Measurements from ENCODE around the gene EXOC4. TPM values are rescaled to one million over a fixed set of nuclear protein-coding genes. Genes with fewer than 3 reads are reported as not detected.

Gene EXOC4
- total RNA-seq, 1 experiment from 2014 or later = 77.0 TPM

DNA sequence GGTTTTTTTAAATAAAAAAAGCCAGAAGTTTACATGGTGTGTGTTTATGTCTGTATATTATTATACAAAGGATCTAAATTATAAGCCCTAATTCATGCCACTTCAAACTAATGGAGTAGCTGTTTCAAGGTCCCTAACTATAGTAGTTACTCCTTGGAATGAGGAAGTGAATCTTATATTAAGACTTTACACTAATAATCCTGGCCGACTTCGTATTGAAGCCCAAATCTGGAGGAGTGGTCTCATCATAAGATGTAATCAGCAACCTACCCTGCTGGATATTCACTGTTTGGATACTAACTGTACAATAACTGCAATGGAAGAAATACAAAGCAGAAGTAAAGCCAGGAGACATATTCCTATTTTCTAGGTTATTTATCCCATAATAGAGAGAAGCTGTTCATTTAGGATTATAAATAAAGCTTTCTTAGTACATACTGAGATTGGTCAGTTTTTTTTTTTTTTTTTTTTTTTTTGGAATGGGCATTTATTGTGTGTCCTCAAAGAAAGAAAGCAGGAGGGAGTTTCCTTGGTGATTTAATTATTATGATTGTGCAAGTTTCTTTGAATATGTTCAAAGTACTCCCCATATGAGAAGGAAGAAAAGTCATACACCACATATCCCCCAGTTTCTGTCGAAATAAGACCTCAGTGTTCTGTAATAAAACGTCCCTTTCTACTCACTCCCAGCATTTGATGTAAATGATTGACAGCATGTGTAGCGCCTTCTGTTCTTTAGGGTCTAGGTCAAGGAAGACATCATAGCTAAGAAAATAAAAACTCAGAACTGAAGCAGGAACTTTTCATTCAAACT, 397.8 kb downstream of the EXOC4 start:
- no peak for DNase-seq (ENCODE audit: extremely low read depth, low read depth)

DNA sequence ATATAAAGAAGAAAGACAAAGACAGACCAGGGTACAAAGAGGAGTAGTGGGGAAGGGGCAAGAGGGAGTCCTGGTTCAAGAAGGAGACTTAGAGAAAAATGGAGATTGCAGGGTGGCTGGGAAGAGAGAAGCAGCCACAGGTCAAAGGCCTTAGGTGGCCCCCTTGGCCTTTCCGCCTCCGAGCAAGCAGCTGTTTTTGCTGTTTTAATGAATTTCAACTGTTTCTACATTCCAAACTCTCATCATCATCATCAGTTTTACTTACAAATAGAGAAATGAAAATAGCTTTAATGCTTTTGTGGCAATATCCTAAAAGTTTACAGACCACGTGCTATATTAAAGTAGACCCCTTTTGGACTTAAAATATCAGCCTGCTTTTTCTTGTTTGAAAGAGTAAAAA, 399.7 kb downstream of the EXOC4 start:
- DNase-seq (ENCODE audit: extremely low read depth, low read depth) = no peak

DNA sequence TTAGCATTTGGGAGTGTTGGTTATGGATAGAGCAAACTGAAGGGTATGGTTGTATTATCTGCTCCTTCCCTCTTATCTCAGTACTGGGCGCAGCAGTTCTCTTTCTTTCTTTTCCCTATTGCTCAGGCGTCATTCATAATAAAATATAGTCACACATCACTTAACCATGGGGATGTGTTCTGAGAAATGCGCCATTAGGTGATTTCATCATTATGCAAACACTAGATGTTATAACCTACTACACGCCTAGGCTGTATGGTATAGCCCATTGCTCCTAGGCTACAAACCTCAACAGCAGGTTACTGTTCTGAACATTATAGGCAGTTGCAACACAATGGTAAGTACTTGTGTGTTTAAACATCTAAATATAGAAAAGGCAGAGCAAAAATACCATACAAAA, 401.7 kb downstream of the EXOC4 start:
- DNase-seq (ENCODE audit: extremely low read depth, low read depth) = no peak

DNA sequence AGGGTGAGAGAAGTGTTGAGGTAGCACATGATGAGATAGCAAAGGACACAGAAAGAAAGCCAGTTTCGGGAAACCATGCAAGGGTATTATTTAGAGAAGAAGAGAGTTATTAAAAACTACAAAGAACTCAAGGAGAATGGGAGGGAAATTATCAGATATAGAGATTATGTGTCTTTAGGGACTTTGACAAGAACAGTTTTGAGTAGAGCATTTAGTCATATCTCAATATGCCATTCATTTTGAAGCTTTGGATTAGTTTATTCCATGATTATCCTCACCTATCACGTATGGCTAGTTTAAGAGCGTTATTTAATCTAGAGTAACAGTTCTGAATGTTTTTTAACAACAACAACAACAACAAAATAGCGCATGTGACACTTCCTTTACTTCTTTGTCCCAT, 409.4 kb downstream of the EXOC4 start:
- no peak for DNase-seq (ENCODE audit: extremely low read depth, low read depth)

DNA sequence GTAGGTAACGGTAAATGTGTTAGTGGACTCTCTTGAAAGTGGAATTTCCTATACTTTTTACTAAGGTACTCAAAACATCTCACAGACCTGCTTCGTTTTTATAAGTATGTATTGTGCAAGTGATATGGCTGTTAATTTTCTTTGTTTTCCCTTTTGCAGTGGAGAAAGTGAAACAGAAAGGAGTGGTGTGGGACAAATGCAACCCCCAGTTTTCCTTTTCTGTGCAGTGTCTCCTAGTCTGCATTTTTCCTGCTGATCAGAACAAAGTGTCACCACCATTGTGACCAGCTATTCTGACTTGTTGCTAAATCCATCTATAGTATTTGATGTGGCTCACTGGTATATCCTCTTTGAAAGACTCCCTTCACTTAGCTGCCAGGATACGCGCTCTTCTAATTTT, 410.0 kb downstream of the EXOC4 start:
- DNase-seq (ENCODE audit: extremely low read depth, low read depth) = no peak

DNA sequence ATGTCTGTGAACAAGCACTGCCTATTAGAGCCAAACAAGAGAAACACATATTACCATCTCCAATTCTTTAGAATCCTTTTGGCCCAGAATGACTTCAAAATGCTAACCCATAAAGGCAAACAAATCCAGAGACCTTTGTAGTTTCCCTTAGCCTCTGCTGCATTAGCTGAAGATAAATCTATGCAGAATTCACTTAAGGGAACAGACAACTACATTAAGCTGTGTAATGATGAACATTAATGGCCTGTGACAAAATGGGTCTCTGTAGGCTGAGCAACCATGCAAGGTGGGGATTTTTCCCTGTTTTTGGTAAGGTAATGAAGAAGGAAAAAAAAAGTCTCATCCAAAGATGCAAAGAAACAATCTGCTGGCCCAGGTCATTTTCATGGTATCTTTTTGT, 411.6 kb downstream of the EXOC4 start:
- no peak for DNase-seq (ENCODE audit: extremely low read depth, low read depth)

DNA sequence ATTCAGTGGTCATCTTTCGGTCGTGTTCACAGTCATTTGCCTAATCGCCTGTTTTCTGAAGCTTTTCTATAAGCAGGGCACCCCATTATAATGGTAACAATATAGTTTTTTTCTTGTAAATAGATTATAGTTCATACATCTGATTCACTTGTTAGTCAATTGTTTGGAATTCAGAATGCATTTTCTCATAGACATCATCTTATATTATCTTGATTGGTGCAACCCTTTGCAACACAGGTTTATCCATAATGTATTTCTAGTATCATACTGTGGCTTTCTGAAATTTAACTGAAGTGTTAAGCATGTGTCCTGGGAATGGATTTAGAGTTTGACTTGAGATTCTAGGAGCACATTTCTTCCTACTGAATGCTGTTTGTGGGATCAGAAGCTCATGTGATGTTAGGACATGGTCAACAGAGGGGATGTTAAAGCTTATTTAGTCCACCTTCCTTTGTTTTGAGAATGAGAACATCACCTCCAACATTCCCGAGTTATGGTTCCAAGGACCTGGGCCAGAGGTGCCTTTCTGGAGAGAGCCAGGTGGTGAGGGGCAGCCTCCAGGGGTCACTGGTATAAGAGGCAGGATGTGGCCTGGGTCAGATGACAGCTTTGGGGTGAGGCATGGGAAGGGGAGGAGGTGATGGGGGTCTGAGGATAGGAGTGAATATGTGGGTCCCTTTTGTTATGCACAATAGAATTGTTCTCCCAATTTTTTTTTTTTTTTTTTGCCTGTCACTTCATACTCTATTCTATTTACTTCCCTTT, 415.6 kb downstream of the EXOC4 start:
- no peak for DNase-seq (ENCODE audit: extremely low read depth, low read depth)

DNA sequence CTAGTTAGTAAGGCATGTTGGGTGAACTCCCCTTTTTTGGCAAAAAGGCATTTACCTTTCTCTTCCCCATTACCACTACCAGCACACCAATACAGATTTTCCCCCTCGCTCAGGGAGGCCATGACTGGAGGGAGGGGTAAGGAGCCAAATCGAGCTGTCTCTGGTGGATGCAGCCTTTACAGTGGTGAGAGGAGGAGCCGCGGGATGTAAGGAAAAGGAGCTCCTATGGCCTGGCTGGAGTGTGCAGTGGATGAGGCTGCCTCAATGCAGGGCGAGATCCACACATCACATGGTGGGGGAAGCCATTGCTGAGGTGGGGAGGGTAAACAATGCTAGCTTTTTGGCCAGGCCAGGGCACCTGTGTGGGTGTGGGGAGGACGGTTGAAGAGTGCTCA, 416.2 kb downstream of the EXOC4 start:
- DNase-seq (ENCODE audit: extremely low read depth, low read depth) = no peak

DNA sequence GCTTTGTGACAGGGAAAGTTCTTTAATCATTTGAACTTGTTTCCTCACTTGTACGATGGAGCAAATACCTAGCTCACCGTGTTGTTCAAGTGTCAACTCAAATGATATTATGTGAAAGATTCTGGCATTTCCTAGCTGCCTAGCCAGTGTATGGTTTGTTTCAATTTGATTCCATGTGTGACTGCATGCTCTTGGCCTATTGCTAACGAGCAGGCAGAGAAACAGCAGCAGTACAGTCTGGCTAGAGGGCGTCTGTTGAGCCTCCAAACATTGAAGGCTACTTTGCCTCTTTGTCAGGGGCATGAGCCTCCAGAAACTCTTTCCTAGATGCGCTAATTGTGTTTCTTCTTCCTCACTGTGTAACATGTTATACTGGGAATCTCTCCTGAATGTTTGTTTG, 417.4 kb downstream of the EXOC4 start:
- DNase-seq (ENCODE audit: extremely low read depth, low read depth) = no peak

DNA sequence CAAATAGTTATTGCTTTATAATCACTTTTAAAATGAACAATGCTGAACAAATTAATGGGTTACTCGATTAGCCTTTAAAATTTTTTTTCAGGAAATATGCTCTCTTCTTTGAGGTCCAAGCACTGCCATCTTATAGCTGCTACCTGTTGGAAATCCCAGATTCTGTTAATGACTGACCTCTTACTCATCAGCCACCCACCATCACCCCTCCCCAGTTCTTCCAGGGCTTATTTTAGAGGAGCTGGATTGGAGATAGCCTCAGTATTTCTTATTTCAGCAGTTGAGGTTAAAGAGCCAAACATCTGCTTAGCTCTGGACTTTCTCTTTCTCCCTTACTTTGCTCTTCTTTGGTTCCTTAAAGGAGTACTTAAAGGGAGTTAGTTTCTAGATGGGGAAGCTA, 420.0 kb downstream of the EXOC4 start:
- no peak for DNase-seq (ENCODE audit: extremely low read depth, low read depth)

DNA sequence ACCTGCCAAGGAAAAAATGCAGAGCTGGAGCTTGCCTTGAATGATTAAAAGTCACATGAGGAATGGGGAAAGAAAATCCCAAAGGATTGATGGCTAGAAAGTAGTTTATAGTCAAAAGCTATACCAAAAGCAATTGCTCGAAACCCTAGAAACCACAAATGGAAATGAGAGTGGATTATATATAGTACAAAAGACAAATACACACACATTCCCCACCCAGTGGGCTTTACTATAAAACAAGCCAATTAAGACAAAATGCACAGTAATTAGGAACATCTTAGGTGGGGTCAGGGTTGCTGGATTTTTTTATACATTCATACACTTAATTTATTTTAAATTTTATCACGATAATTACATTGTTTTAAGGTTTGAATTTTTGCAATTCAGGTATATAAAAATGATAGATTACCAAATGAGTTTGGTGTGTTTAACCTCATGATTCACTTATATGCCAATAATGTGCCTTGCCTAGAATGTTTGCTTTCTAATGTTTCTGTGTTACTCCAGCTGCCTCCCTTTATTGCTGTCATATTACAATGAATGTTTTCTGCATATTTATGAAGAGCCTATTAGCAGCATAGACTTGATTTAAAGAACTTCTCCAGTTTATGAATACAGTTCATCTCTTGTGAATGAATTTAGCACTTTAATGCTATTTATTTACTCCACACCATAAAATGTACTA, 421.3 kb downstream of the EXOC4 start:
- DNase-seq (ENCODE audit: extremely low read depth, low read depth) = no peak

DNA sequence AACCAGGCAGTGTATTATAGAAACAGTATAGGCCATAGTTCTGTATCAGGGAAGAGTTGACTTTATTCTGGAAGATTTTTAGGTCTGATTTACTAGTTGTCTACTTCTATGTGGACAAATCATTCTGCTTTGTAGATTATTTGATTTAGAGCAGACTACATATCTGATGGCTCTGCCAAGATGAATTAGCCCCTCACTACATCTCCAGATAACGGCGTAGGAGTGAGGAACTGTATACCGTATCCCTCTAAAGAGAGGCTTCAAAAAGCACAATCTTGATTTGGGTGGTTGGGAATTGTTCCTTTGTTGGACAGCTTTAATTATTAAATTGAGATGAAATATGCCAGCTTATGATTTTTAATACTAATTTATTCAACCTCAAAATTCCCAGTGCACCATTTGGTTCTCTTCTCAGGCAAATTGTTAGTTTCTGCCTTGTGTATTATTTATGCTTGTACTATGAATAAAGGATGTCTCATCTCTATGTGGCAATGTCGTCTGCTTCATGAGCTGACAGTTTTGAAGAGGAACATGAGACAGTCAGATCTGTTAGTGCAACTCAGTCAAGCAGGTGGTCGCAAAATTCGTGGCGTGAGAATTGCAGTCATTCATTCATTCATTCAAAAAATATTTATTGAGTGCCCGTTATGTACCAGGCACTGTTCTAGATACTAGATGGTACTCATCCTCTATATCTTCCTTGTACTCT, 422.8 kb downstream of the EXOC4 start:
- DNase-seq (ENCODE audit: extremely low read depth, low read depth) = no peak

DNA sequence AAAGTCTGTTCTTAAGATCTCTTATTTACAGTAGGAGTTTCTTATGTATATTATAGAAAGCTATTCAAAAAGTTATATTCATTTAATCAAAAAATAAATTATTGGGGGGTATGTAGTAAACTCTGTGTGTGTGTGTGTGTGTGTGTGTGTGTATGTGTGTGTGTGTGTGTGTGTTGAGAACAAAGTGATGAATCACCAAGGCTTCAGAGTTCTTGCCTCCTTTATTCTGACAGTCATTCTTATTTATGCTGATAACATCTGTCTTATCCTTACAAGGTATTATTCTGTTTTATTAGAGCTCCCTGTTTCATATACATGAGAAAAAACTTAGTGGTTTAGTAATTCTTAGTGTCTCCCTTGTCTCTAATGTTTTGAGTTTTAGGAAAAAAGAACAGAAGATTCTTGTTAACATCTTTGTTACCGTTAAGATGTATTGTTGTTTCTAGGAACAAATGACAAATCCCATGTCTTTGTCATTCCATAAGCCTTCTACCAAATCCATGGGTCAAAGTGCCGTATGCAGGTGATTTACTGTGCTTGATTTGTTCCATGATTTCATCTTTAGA, 424.0 kb downstream of the EXOC4 start:
- no peak for DNase-seq (ENCODE audit: extremely low read depth, low read depth)

DNA sequence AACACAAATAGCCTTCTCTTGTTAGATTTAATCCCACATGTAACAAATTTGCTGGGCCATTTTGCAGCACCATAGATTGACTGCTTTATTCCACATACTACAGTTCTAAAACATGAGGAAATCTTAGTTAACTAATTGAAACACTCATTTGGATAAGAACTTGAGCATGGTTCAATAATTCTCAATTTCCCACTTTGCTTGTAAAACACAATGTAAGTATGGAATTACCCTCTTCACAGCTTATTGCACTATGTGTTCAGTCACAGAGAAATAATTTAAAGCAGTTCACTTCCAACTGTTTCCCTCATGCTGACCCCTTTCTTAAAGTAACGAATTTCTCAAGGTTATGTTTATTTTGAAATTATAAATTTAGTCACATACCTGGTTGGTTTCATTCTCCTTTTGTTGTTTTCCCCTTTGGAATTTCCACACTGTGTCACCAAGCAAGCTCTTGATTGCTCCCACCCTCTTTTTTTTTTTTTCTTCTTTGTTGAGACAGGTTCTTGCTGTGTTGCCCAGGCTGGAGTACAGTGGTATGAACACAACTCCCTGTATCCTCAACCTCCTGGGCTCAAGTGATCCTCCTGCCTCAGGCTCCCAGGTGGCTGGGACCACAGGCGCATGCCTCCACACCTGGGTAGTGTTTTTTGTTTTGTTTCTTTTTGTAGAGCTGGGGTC, 425.4 kb downstream of the EXOC4 start:
- DNase-seq (ENCODE audit: extremely low read depth, low read depth) = no peak

DNA sequence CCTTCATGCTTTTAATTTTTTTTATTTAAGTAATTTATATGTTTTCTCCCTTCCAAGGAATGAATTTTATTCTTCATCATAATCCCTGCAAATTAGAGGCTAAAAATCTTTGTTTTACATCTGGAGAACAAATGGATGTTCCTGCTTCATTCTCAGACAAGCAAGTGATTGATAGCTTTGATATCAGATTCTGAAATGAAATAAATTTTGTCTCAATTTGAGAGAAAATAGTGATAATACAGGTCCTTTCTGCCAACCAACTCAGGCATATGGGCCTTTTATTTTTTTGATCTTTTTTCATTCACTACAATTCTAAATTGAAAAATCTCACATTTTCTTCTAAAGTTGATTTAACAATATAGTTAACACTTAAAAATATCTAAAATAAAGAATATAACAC, 427.1 kb downstream of the EXOC4 start:
- no peak for DNase-seq (ENCODE audit: extremely low read depth, low read depth)

DNA sequence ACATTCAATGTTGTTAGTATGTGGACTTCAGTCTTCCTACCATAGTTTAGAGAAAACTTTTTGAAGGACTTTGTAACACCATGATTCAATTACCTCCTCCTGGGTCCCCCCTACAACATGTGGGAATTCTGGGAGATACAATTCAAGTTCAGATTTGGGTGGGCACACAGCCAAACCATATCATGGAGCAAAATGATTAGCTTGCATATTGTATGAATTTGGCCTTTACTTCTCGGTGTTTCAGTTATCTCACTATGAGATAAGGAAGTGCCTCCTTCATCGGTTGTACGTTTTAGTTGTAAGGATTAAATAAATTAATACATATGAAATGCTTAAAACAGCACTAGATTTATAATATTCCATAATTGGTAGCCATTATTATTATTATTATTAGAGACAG, 428.7 kb downstream of the EXOC4 start:
- DNase-seq (ENCODE audit: extremely low read depth, low read depth) = no peak

DNA sequence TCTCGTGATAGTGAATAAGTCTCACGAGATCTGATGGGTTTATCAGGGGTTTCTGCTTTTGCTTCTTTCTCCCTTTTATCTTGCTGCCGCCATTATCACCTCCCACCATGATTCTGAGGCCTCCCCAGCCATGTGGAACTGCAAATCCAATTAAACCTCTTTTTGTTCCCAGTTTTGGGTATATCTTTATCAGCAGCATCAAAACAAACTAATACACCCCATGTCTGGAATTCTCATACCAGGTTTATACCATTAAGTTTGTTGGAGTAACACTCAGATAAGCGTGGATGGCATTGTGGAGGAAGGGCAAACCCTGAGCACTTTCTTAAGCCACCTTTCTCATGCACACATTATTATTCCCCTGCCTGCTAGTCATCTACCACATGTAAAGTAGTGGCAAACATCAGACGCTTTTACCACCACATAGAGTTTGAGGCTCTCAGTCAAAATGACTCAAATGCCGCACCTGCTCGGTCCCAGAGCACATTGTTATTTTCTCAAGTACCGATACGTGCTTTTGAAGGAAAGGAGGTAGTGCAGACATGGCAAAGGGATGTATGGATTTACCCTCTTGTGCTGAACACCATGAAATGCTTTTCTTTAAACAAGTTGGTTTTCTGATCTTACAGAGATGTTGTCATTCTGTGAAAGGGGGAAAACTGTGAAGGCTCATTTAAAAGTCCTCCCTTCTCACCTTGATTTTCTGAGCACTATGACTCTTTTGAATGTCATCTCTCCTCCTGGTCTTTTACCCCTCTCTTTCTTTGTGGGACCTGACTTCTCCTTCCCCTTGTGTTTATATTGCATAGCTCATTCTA, 429.7 kb downstream of the EXOC4 start:
- no peak for DNase-seq (ENCODE audit: extremely low read depth, low read depth)

DNA sequence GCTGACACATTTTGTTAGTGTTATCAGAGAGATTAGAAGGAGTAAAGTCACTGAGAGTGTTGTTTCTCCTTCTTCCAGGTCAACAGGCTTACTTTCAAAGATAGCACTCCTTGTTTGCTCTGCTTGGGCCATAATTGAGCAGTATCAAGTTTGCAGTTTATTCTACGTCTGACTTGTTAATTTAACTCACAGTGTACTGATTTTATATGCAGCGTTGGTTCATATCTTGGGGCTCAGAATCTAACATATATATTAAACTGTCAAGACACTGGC, 430.2 kb downstream of the EXOC4 start:
- DNase-seq (ENCODE audit: extremely low read depth, low read depth) = no peak

DNA sequence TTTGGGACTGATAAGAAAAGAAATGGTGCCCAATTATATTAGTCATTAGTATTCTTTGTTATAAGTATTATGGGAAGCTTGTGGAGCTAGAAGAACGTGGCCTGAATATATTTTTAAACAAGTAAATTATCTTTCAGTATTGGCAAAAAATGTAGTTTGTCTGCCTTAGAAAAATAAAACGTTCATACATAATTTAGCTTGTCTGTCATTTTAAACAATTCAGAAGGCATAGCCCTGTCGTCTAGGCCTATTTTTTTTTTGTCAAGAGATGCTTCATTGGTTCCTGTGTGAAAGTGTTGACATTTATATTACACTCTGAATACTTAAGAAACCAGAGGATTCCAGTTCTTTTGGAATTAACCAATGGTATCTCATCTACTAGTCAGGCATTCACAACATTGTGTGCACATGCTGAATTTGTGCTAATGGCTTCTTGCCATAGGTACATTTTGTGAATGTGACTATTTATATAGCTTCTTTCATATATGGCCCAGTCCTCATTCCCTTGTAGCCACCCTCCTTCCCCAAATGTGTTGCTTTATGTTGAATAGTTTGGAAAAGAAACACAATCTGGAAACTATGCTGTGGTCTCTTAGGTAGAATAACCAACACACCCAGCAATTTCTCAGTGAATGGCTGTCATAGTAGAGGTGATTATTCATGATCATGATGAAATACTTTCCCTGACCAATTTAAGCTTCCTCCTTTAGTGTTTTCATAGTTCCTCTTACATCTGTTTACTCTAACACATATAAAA, 435.8 kb downstream of the EXOC4 start:
- DNase-seq (ENCODE audit: extremely low read depth, low read depth) = peak; percentile 12

Measured in NCI-H460 (cell line).